Activated T-cell treated with anti-CD3 and anti-CD28 coated beads for 48 hours (primary cell): ENCODE measurements around the gene RYR1.

Source experiments
- DNase-seq: peaks from one replicate; pipeline ENCODE4 v3.0.0-alpha.2; 2020; ENCODE audit warnings: low read depth

The RYR1 gene

GRCh38 chr19:38433268-38433733 is at the start of gene RYR1:
Gene RYR1 (plus strand): TSS chr19:38433691. CDS start chr19:38433830, 139 bp downstream.
- DNase-seq, result peak; percentile 57

DNA sequence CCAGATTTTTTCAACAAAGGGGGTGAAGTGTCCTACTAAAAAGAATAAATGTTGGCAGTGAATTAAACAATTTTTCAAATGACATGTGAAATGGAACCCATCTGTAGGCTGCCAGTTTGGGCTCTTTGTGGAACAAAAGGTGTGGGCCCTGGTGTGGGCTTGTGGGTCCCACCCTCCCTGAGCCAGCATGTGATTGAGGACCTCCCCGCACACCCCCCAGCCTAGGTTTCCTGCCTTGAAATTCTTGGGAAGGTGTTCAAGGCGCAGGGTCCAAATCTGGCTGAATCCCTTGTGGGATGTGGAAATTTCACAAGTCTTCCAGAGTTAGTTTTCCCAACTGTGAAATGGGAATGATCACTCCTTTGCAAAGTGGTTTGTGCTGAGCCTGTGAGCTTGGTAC is 49.7 kb upstream of the RYR1 start:
- DNase-seq, result no peak

DNA sequence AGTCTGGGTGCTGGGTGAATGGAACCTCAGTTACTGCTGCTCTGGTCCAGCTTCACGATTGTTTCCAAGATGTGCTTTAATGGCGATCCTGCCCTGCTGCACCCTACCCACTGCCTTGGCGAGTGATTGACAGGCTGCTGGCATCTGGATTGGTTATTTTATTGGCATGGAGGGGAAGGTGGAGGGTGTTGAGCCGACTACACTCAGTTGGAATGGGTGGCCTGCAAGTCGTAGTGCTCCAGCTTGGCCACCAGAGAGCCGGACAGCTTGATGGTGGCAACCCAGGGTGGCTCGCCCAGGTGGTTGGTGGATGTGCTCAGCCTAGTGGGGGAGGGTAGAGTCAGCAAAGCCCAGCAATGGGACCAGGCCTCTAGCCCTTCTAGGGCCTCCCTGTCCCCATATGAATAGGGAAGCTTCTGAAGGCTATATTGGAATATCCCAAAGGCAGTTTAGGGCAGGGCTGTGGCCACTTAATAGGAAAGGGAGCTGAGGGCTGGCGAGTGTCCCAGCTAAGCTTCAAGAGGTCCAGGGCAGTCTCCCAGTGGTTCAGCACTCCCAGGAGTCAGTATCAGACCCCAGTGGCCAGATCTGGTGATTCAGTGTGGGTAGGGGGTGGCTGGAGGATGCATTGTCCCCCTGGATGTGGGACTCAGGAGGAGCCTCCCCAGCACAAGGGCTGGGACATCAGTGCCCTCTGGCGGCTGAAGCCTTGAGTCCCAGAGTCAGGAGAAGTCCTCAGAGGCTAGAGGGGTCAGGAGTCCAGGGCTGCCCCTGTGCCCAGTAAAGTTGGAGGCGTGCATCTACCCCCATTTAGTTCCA is 49.1 kb upstream of the RYR1 start:
- DNase-seq, result no peak

DNA sequence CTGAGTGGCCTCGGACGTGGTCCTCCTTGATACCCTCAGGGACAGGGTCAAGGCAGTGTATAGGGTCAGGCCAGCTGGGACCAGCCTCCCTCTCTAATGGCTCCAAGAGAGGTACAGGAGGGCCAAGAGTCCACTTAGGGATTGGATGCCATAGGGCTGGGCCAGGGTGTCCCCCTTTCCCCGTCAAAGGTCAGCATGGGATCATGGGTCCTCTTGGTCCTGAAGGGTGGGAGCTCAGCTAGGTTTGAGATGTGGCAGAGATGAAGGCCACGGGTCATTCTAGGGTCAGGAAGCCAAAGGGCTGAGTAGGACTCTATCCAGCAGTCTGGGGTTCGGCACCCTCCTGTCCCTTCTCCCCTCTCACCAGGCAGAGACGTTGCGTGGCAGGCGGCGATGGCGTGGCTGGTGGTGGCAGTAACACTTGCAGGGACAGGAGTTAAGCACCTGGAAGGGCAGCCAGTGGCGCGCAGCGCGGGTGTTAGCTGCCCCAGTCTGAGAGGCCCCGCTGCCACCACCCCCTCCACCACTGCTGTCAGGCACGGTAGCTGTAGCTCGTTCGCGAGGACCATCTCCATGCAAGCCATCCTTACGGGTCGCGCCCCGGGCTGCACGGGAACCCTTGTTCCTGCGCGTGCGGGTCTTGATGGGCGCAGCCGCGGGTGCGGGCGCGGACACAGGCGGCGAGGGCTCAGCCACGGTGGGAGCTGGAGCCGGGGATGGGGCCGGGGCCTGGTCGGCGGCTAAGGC is 48.3 kb upstream of the RYR1 start:
- no peak for DNase-seq

DNA sequence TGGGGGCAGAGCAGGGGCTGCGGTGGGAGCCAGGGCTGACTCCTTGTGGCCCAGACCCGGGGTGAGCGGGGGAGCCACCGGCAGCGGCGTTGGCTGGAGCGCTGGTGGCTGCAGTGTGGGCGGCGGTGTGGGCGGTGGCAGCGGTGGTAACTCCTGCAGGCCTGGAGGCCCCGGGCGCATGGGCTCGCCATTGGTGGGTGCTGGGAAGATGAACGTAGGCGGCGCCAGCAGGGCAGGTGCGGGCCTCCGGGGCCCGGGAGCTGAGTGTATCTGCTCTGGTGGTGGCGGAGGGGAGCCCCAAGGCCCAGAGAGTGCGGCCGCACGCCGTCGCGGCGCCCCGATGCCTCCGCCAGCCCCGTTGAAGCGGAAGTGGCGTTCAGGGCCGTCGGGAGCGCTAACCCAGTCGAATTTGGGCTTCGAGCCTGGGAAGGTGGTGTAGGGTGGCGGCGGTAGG is 47.7 kb upstream of the RYR1 start:
- DNase-seq, result no peak

DNA sequence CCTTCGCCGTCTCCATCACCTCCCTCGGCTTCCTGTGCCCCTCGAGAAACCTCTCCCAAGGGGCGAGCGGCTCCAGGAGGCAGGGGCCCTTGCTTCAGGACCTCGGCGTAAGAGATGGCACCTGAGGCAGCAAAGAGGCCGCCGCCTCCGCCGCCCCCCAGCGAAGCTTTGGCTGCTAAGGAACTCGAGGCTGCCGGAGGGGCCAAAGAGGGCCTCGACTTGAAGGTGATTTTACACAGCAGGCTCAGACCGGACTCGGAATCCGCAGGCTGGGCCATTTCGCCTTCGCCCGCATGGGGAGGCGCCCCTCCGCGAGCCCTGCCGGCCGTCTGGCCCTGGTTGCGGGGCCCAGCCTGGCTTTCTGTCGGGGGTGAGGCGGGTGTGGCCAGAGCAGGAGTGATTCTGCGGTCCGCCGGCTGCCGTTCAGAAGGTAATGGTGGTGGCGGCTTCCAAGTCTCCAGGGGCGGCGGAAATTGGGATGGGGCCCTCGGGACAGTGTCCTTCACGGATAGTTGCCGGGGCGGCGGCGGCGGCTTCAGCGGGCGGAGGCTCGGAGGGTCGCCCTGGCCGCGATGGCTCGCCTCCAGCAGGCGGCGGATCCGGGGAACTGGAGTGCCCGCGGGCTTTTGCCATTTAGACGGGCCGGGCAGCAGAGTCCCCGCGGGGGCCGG is 47.1 kb upstream of the RYR1 start:
- no peak for DNase-seq

DNA sequence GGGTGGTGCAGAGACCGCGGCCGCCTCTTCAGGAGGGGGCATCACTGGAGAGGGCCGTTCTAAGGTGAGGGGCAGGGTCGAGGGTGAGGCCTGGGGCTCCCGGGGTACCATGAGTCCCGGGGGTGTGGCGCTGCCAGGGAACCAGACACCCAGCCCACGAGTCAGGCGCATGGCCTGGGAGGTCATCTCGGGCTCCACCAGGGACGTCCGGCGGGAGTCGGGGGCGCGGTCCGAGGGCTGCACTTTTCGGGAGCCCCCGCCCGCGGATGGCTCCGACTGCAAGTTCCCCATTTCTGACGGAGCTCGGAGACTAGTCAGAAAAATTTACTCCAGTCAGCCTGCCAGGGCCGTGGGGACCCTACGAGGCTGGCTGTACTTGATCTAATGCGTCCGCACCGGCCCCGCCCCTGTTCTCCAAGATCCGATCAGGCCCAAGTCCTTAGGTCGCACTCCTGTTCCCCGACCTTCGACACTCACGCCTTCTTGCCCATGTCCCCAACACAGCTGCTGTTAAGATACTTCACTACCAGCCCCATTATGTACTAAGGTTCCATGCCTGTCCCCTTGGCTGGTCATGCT is 46.4 kb upstream of the RYR1 start:
- DNase-seq, result no peak

GRCh38 chr19:38387550-38388348 is 45.7 kb upstream of the RYR1 start, which contains the start of gene GGN:
Gene GGN (minus strand): TSS chr19:38388034. CDS start chr19:38387261, 773 bp downstream.
- peak; percentile 80 for DNase-seq

DNA sequence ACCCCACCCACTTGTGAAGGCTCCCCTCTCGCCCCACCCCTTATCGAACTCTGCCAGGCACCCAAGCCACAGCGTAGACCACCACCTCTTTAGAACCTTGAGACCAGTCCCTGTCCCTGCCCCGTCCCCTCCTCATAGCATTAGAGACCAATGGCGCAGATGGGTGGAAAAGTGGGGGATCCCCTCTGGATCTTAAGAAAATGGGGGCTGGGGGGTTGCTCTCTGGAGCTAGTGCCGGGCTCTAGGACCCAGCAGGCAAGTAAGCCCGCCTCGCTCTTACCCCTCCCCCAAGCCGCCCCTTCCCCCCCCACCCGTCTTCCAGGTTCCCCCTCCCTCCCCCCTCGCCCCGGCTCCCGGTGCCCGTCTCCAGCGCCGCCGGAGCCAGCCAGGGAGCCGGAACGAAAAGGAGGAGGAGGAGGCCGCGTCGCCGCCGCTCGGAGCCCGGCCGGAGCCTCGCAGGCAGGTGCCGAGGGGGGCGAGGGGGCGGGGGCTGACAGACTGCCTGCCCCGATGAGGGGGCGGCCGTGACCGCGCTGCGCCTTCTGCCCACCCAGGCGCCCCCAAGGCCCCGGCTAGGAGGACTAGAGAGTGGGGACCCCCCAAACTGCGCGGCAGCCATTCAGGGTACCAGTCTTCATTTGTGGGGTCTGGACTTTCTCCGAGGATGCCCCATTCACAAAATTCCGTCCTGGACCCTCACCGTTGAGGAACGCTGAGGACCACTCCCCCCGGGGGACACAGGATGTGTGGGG is 45.0 kb upstream of the RYR1 start, which contains the start of gene SPRED3:
Gene SPRED3, plus strand, starts transcription at position 349 of the 752 bp plus-strand sequence. CDS start 1,606 bp downstream, outside the sequence.
- no peak for DNase-seq

GRCh38 chr19:38389101-38389925 is 44.2 kb upstream of the RYR1 start:
- DNase-seq, result no peak

GRCh38 chr19:38389957-38390924 is 43.2 kb upstream of the RYR1 start:
- no peak for DNase-seq

GRCh38 chr19:38391911-38392464 is 41.5 kb upstream of the RYR1 start:
- no peak for DNase-seq

DNA sequence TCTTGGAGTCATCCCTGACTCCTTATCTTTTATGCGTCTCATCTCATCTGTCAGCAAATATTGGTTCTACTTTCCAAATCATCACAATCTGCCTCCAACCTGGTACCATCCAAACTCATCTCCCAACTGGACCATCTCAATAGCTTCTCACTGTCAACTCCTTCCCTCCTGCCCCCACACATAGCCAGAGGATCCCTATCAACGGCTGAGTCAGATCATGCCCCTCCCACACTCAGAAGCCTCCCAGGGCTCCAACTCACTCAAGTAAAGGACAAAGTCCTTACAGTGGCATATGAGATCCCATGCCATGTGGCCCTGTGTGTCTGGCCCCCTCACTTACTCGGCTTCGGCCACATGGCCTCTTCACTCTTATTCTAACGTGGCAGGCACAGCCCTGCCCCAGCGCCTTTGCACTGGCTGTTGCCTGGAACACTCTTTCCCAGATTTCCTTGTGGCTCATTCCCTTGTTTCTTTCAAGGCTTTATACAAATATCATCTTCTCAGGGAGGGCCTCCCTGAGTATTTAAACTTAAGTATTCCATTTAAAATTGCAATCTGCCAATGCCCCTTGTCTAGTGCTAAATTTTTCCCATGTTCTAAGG is 40.7 kb upstream of the RYR1 start:
- DNase-seq, result no peak

GRCh38 chr19:38394488-38394887 is 39.0 kb upstream of the RYR1 start:
- peak; percentile 78 for DNase-seq

GRCh38 chr19:38395381-38396114 is 37.9 kb upstream of the RYR1 start:
- peak; percentile 49 for DNase-seq

DNA sequence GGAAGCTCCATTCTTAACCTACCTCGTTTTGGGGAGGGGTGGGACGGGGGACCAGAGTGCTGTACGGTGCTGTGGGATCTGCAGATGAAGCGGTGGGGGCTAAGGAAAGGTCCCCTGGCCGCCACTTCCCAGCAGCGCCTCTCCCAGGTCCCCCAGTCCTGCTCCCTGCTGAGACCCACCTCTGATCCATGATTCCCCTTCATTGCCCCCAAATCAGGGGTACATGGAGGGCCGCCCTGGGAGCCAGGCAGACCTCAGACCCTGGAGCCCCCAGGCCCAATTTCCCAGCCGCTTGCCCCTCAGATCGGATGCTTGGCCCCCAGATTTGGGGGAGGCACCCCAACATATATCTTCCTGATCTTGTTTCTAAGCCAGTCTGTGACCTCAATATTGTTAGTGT is 34.4 kb upstream of the RYR1 start:
- no peak for DNase-seq

DNA sequence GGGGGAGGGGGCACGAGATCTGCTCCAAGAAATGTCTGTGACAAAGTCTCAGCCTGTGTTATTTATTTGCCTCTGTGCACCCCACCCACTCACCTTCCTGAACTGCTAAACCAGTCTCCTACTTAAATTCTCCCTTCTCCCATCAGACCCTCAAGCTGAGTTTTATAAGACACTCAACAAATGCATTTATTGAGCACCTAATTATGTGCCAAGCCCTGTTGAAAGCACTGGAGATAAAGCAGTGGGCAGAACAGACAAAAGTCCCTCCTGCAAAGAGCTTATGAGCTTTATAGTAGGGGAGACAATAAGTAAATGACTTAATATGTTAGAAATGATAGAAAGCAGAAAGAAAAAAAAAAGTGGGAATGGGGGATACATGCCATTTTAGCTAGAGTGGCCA is 34.0 kb upstream of the RYR1 start:
- DNase-seq, result no peak
